ENCODE measurements around the gene SERPIND1.

SERPIND1 gene

DNA sequence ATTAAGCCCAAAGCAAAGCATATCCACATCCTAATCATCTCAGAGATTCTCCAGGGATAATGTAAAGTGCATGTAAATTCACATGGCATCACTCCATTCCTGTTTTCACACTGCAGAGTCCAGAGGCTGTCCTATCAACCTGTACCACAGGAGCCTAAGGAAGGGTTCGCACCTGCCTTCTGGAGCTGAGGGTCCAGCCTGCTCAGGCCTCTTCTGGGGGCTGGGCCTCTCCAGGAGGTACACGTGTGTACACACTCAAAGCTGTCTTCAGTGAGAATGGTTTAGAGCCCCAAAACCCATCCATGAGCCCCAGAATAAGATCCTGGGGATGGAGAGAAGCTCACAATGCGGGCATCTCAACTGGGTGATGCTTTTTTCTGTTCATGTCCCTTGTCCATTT is 60.8 kb downstream of the SERPIND1 start:
- Mint-ChIP-seq H3K27ac (no peak overlapping the region), H3K27me3 (no peaks in the 10 kb centered on the region), H3K4me3 (no peak overlapping the region), H3K4me1 (ENCODE audit: low read depth) (peaks cover 12% of the 10 kb centered on the region), H3K36me3 (ENCODE audit: low read depth) (peaks cover 62% of the 10 kb centered on the region), H3K9me3 (no peaks in the 10 kb centered on the region)
- intact Hi-C loops (cut with micrococcal nuclease): no loop called here
